AG04449 (cell line): ENCODE data around the gene IGF2BP1.

Experiments used
- CTCF ChIA-PET: fragments of 350-600 bp; formaldehyde crosslinking; extraction: SDS; loops from one replicate; lab custom pipeline; 2021; ENCODE audit warnings: antibody characterized with exemption; lab: Yijun Ruan, JAX
- POLR2A ChIA-PET: fragments of 400-600, 350-600 bp; formaldehyde crosslinking; extraction: SDS; loops from one replicate; lab custom pipeline; 2020; ENCODE audit warnings: antibody characterized with exemption, inconsistent platforms; lab: Yijun Ruan, JAX
- DNase-seq: peaks from one replicate; pipeline ENCODE4 v3.0.0-alpha.2; 2010; ENCODE audit warnings: low read depth, low spot score
- H3K4me3 ChIP-seq: 2 replicates; pipeline ENCODE4 v1.5.1; 2011; ENCODE audit warnings: low read depth, mild to moderate bottlenecking, control low read depth, low read length
- CTCF ChIP-seq: IDR thresholded peaks from one replicate; pipeline ENCODE4 v1.5.1; 2011; ENCODE audit warnings: mild to moderate bottlenecking, moderate library complexity, low read length, control low read depth, inconsistent platforms; ENCODE audit not compliant: insufficient read depth; ENCODE audit errors: missing control alignments

IGF2BP1 gene

DNA sequence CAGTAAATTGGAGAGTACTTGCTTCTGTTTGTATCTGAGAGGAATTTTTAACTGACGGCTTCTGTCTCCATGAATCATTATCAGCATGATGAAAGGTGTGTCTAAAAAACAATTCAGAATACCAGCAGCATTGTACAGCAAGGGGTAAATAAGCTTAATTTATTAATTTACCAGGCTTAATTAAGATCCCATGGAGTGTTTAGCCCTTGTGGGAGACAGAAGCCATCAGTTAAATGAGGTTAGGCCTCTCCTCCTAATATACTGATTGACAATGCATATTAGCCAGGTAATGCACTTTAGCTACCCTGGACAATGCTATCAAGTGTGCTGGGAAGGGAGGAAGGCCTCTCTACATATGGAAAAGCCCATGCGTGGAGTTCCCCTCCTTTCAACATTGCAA, 53.4 kb downstream of the IGF2BP1 start:
- no peak overlapping the region for H3K4me3 ChIP-seq
- ChIA-PET POLR2A (no interaction called here), CTCF (interaction anchor here (1.0 to 2.8 kb wide), 3 partner anchors 10 to 18 kb away, joined by 3 to 10 read pairs (median 7); no protein-coding TSS in a partner anchor)
- no peak for TF ChIP-seq CTCF
- no peak for DNase-seq

DNA sequence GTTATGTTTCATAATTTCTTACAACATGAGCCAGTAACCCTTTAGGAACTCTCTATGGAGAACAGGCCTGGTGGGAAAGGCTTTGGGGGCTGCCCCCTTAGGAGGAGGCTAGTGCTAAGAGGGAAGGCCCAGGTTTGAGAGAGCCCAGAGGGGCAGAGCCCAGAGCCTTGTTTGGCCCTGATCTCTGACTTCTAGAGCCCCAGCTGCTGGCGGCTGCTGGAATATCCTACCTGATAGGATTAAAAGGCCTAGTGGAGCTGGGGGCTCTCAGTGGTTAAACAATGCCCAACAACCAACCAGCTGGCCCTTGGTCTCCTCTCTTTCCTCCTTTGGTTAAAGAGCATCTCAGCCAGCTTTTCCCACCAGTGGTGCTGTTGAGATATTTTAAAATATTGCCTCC, 54.1 kb downstream of the IGF2BP1 start:
- DNase-seq: no peak
- ChIA-PET POLR2A (no interaction called here), CTCF (interaction anchor here (1.0 to 2.8 kb wide), 3 partner anchors 11 to 19 kb away, joined by 3 to 10 read pairs (median 7); no protein-coding TSS in a partner anchor)
- H3K4me3 ChIP-seq: no peak overlapping the region
- no peak for TF ChIP-seq CTCF

GRCh38 chr17:49053171-49053829, 56.1 kb downstream of the IGF2BP1 start:
- no peak for TF ChIP-seq CTCF
- POLR2A ChIA-PET: no interaction called here
- CTCF ChIA-PET: interaction anchor here (0.7 to 3.1 kb wide), 7 partner anchors 8 to 238 kb away, joined by 3 to 13 read pairs (median 4); no protein-coding TSS in a partner anchor
- H3K4me3 ChIP-seq: no peak overlapping the region
- DNase-seq: no peak

GRCh38 chr17:49054342-49055092, 57.3 kb downstream of the IGF2BP1 start:
- CTCF ChIA-PET: interaction anchor here (1.0 to 3.1 kb wide), 5 partner anchors 11 to 173 kb away, joined by 3 to 13 read pairs (median 9); no protein-coding TSS in a partner anchor
- DNase-seq: no peak
- TF ChIP-seq CTCF: no peak
- no peak overlapping the region for H3K4me3 ChIP-seq
- POLR2A ChIA-PET: interaction anchor here (1.3 kb wide), 1 partner anchor 9 kb away, joined by 3 read pairs; no protein-coding TSS in a partner anchor

- ChIA-PET POLR2A (interaction anchor here (1.3 kb wide), 1 partner anchor 10 kb away, joined by 3 read pairs; no protein-coding TSS in a partner anchor), CTCF (interaction anchor here (1.0 to 3.1 kb wide), 4 partner anchors 12 to 172 kb away, joined by 3 to 13 read pairs (median 6); no protein-coding TSS in a partner anchor)
- no peak for DNase-seq
- no peak for TF ChIP-seq CTCF
- H3K4me3 ChIP-seq: no peak overlapping the region
These were observed 58.2 kb downstream of the IGF2BP1 start for GRCh38 chr17:49055181-49055927.

DNA sequence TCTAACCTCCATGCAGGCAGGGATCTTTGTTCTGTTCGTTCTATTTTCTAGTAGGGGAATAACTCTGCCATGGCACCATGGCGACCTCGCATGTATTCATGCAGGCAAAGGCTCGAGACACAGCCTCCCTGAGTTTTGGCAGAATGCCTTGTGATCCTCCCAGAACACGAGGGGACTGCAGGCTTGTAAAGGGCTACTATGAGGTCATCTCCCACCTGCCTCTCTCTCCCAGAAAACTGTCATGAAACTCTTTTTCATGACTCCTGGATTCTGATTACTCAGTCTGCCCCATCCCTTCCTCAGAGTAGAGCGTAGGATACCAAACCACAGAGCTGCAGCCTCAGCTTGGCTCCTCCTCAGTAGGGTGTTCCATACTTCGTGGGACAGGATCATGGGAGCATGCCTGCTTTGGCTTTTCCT, 64.3 kb downstream of the IGF2BP1 start:
- DNase-seq: no peak
- POLR2A ChIA-PET: no interaction called here
- CTCF ChIA-PET: no interaction called here
- TF ChIP-seq CTCF: no peak
- H3K4me3 ChIP-seq: no peak overlapping the region
